HG03139 (cell line): ENCODE measurements around the gene DYNC1I1.

Experiments used
- ATAC-seq: cut with Tn5 transposase; IDR thresholded peaks from one replicate; pipeline ENCODE4 v1.9.1; 2021; ENCODE audit not compliant: unreplicated experiment

The DYNC1I1 gene

GRCh38 chr7:95847061-95847460, 74.7 kb downstream of the DYNC1I1 start:
- ATAC-seq = no peak

- ATAC-seq = no peak
Measured at GRCh38 chr7:95859429-95859828, 87.1 kb downstream of the DYNC1I1 start.

- ATAC-seq = no peak
Measured at GRCh38 chr7:95861041-95861440, 88.7 kb downstream of the DYNC1I1 start.

- ATAC-seq = no peak
Measured at GRCh38 chr7:95863623-95864022, 91.3 kb downstream of the DYNC1I1 start.

- ATAC-seq = no peak
Measured at GRCh38 chr7:95865716-95866371, 93.5 kb downstream of the DYNC1I1 start.

- no peak for ATAC-seq
Measured at GRCh38 chr7:95867309-95867708, 95.0 kb downstream of the DYNC1I1 start.

- no peak for ATAC-seq
Measured at GRCh38 chr7:95871075-95871848, 98.9 kb downstream of the DYNC1I1 start.

- ATAC-seq = no peak
Measured at GRCh38 chr7:95871896-95872295, 99.5 kb downstream of the DYNC1I1 start.

- ATAC-seq = no peak
Measured at GRCh38 chr7:95874129-95874528, 101.8 kb downstream of the DYNC1I1 start.

- ATAC-seq = no peak
Measured at GRCh38 chr7:95874541-95875265, 102.3 kb downstream of the DYNC1I1 start.

- ATAC-seq = no peak
Measured at GRCh38 chr7:95875519-95875918, 103.2 kb downstream of the DYNC1I1 start.

- no peak for ATAC-seq
Measured at GRCh38 chr7:95878677-95879076, 106.3 kb downstream of the DYNC1I1 start.

- ATAC-seq = no peak
Measured at GRCh38 chr7:95881597-95881996, 109.2 kb downstream of the DYNC1I1 start.

- ATAC-seq = no peak
Measured at GRCh38 chr7:95883217-95883616, 110.9 kb downstream of the DYNC1I1 start.

GRCh38 chr7:95886501-95887090, 114.2 kb downstream of the DYNC1I1 start:
- ATAC-seq = no peak

- ATAC-seq = no peak
Measured at GRCh38 chr7:95893484-95893883, 121.1 kb downstream of the DYNC1I1 start.

GRCh38 chr7:95897557-95898251, 125.3 kb downstream of the DYNC1I1 start:
- ATAC-seq = no peak

- ATAC-seq = no peak
Measured at GRCh38 chr7:95899919-95900513, 127.7 kb downstream of the DYNC1I1 start.

- ATAC-seq = no peak
Measured at GRCh38 chr7:95901006-95901405, 128.7 kb downstream of the DYNC1I1 start.

- no peak for ATAC-seq
Measured at GRCh38 chr7:95904099-95904498, 131.7 kb downstream of the DYNC1I1 start.

GRCh38 chr7:95905167-95905566, 132.8 kb downstream of the DYNC1I1 start:
- no peak for ATAC-seq
